K562 (cell line): Measurements from ENCODE around the gene FASTK. TPM values are rescaled to one million over a fixed set of nuclear protein-coding genes. Genes with fewer than 3 reads are reported as not detected.

Experiments used
- BACH1 ChIP-seq: fragments of 200-800 bp; sonication (Bioruptor generic); IDR thresholded peaks from 2 replicates; pipeline ENCODE4 v1.6.1; 2016; ENCODE audit warnings: missing genetic modification characterization, missing compliant biosample characterization
- BMI1 ChIP-seq: fragments of 150-350 bp; IDR thresholded peaks from 2 replicates; pipeline ENCODE4 v1.6.1; 2014; ENCODE audit warnings: low read length
- CBX3 ChIP-seq, 2 experiments: IDR thresholded peaks; 1 replicate in 1 of 2; 2 replicates in 1 of 2; pipeline ENCODE4 v1.6.1; 2012; ENCODE audit warnings: inconsistent platforms in 2 of 2, low read length in 2 of 2, borderline replicate concordance in 1 of 2, control low read depth in 1 of 2
- ESRRB ChIP-seq: fragments of 250-450 bp; sonication (Bioruptor Pico); IDR thresholded peaks from 2 replicates; pipeline ENCODE4 v1.5.0; 2020; ENCODE audit warnings: mild to moderate bottlenecking, moderate library complexity, borderline replicate concordance
- MCM7 ChIP-seq, 2 experiments: fragments of 450-650 bp; IDR thresholded peaks; 2 replicates each; pipeline ENCODE4 v1.6.1; 2016 to 2018
- NBN ChIP-seq: fragments of 450-650 bp; IDR thresholded peaks from 2 replicates; pipeline ENCODE4 v1.6.1; 2016; ENCODE audit warnings: low read depth, mild to moderate bottlenecking
- RBM25 ChIP-seq: fragments of 200-400 bp; formaldehyde crosslinking; IDR thresholded peaks from 2 replicates; pipeline ENCODE4 v1.6.1; 2018; ENCODE audit warnings: low read length, low read depth, moderate library complexity; ENCODE audit not compliant: severe bottlenecking
- RHOXF2B ChIP-seq: fragments of 250-450 bp; sonication (Bioruptor Pico); conservative IDR thresholded peaks from 2 replicates; pipeline ENCODE4 v1.5.1; 2021
- SRSF1 ChIP-seq: fragments of 200-400 bp; formaldehyde crosslinking; IDR thresholded peaks from 2 replicates; pipeline ENCODE4 v1.6.1; 2017; ENCODE audit warnings: mild to moderate bottlenecking, low read depth, low read length, moderate library complexity
- TRIM24 ChIP-seq, 2 experiments: fragments of 450-650 bp; IDR thresholded peaks; 2 replicates each; pipeline ENCODE4 v1.6.1; 2016
- ZFPM2 ChIP-seq: fragments of 250-450 bp; sonication (Bioruptor Pico); IDR thresholded peaks from 2 replicates; pipeline ENCODE4 v1.5.1; 2022; ENCODE audit warnings: mild to moderate bottlenecking
- ZNF184 ChIP-seq: sonication (generic); formaldehyde crosslinking; IDR thresholded peaks from 2 replicates; pipeline ENCODE4 v1.5.0; 2020; ENCODE audit warnings: missing genetic modification reagents
- polyA plus RNA-seq, 8 experiments: library from polyadenylated mRNA; depleted of rRNA in 4 of 8; stranded (reverse) in 5 of 8; unstranded in 3 of 8; fragments of >200 nt; fragmentation: Nextera tagmentation in 2 of 8; fragmentation: Illumina TruSeq in 1 of 8; extraction: Ambion mirVana in 2 of 8; extraction: Trizol in 1 of 8; gene quantifications; 2 replicates each; pipeline versions ENCODE4 v1.2.1 to v1.2.3, GENCODE V29; 2011 to 2014; ENCODE audit warnings: inconsistent platforms in 1 of 8, missing spikeins in 1 of 8
- total RNA-seq, 7 experiments: library from RNA; depleted of rRNA in 6 of 7; stranded (reverse); fragments of >200 nt in 6 of 7; fragmentation: Illumina TruSeq in 2 of 7; extraction: Trizol in 2 of 7; gene quantifications; 2 replicates each; pipeline versions ENCODE4 v1.2.1 to v1.2.3, GENCODE V29; 2011 to 2021; ENCODE audit warnings: low replicate concordance in 1 of 7
- TF ChIP-seq, protein P1 (sequence below): conservative IDR thresholded peaks from 2 replicates; pipeline ENCODE4 v1.6.1; 2011; ENCODE audit warnings: low read depth, mild to moderate bottlenecking, low read length; ENCODE audit not compliant: control insufficient read depth
- TF ChIP-seq, protein P2 (sequence below): sonication (generic); formaldehyde crosslinking; IDR thresholded peaks from 2 replicates; pipeline ENCODE4 v1.8.1; 2022; ENCODE audit warnings: missing genetic modification reagents
- TF ChIP-seq, protein P3 (sequence below): fragments of 250-450 bp; sonication (Bioruptor Pico); IDR thresholded peaks from 2 replicates; pipeline ENCODE4 v1.9.0; 2021; ENCODE audit warnings: mild to moderate bottlenecking, inconsistent platforms
- TF ChIP-seq, protein P4 (sequence below): fragments of 450-650 bp; IDR thresholded peaks from 2 replicates; pipeline ENCODE4 v1.6.1; 2016; ENCODE audit warnings: low read depth, mild to moderate bottlenecking, moderate library complexity
- TF ChIP-seq, protein P5 (sequence below): sonication (generic); formaldehyde crosslinking; IDR thresholded peaks from 2 replicates; pipeline ENCODE4 v1.8.1; 2023; ENCODE audit warnings: missing genetic modification reagents, mild to moderate bottlenecking, borderline replicate concordance

Gene FASTK
- total and polyA plus RNA-seq, 9 of the 15 experiments (the other 6 are each of a cell fraction or from before 2014, with no cell fraction given): 0.51 to 150 (median 48.2) TPM

DNA sequence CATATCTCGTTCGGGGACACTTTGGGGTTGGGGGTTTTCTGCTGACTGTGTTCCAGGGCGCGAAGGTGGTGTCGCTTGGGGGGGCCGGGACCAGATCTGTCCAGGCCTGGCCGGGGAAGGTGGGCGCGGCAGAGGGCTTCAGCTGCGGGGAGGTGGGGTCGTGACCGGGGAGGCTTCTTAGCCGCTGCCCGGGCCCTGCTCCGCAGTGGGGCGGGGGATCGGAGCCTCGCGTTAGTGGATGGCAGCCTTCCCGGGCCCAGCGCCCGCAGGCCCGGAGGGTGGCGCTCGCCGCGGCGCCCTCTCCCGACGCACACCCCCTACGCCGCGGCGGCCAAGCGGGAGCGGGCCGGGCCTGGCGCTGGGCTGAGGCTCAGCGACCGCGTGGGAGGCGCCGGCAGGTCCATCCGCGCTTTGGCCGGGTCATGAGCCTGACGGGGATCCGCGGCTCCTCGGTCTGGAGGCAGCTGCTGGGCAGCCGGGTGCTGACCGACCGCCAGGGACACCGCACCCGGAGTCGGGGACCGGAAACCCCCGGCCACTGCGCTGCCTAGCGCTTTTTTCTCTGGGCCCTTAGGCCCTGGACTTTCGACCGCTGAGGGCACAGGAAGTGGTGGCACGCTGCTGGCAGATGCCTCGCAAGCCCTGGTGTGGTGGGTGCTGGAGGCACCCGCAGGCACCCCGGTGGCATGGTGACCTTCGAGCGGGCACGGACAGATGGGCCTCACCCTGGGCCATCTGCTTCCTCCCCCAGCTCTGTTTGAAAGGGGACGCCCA, 6.8 kb upstream of the FASTK start (continued):
- TF ChIP-seq, protein P1, sequence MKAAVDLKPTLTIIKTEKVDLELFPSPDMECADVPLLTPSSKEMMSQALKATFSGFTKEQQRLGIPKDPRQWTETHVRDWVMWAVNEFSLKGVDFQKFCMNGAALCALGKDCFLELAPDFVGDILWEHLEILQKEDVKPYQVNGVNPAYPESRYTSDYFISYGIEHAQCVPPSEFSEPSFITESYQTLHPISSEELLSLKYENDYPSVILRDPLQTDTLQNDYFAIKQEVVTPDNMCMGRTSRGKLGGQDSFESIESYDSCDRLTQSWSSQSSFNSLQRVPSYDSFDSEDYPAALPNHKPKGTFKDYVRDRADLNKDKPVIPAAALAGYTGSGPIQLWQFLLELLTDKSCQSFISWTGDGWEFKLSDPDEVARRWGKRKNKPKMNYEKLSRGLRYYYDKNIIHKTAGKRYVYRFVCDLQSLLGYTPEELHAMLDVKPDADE: peak; percentile 49; the same call in 1 of the 2 replicates
- TF ChIP-seq BACH1 (tag) (no peak), SRSF1 (no peak), MCM7 (IDR thresholded peaks at IDR 0.05) (no peak), ZNF184 (CRISPR knock-in tag) (no peak), RHOXF2B (CRISPR knock-in tag) (no peak), NBN (0 out of 2 replicates have a peak, but pooled peaks have one; percentile 18), CBX3 (IDR thresholded peaks at IDR 0.05; ENCODE audit: borderline replicate concordance in 1 of 2, low read length in 2 of 2) (no peak), TRIM24 (IDR thresholded peaks at IDR 0.05) (no peak), BMI1 (no peak), ESRRB (no peak), ZFPM2 (CRISPR knock-in tag) (no peak), RBM25 (no peak)
- TF ChIP-seq, protein P2, sequence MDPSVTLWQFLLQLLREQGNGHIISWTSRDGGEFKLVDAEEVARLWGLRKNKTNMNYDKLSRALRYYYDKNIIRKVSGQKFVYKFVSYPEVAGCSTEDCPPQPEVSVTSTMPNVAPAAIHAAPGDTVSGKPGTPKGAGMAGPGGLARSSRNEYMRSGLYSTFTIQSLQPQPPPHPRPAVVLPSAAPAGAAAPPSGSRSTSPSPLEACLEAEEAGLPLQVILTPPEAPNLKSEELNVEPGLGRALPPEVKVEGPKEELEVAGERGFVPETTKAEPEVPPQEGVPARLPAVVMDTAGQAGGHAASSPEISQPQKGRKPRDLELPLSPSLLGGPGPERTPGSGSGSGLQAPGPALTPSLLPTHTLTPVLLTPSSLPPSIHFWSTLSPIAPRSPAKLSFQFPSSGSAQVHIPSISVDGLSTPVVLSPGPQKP (CRISPR knock-in tag): no peak
- TF ChIP-seq, protein P3, sequence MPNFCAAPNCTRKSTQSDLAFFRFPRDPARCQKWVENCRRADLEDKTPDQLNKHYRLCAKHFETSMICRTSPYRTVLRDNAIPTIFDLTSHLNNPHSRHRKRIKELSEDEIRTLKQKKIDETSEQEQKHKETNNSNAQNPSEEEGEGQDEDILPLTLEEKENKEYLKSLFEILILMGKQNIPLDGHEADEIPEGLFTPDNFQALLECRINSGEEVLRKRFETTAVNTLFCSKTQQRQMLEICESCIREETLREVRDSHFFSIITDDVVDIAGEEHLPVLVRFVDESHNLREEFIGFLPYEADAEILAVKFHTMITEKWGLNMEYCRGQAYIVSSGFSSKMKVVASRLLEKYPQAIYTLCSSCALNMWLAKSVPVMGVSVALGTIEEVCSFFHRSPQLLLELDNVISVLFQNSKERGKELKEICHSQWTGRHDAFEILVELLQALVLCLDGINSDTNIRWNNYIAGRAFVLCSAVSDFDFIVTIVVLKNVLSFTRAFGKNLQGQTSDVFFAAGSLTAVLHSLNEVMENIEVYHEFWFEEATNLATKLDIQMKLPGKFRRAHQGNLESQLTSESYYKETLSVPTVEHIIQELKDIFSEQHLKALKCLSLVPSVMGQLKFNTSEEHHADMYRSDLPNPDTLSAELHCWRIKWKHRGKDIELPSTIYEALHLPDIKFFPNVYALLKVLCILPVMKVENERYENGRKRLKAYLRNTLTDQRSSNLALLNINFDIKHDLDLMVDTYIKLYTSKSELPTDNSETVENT (CRISPR knock-in tag): peak; percentile 34; the same call in 1 of the 2 replicates
- TF ChIP-seq, protein P4, sequence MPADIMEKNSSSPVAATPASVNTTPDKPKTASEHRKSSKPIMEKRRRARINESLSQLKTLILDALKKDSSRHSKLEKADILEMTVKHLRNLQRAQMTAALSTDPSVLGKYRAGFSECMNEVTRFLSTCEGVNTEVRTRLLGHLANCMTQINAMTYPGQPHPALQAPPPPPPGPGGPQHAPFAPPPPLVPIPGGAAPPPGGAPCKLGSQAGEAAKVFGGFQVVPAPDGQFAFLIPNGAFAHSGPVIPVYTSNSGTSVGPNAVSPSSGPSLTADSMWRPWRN: no peak; the same call in 1 of the 2 replicates
- TF ChIP-seq, protein P5, sequence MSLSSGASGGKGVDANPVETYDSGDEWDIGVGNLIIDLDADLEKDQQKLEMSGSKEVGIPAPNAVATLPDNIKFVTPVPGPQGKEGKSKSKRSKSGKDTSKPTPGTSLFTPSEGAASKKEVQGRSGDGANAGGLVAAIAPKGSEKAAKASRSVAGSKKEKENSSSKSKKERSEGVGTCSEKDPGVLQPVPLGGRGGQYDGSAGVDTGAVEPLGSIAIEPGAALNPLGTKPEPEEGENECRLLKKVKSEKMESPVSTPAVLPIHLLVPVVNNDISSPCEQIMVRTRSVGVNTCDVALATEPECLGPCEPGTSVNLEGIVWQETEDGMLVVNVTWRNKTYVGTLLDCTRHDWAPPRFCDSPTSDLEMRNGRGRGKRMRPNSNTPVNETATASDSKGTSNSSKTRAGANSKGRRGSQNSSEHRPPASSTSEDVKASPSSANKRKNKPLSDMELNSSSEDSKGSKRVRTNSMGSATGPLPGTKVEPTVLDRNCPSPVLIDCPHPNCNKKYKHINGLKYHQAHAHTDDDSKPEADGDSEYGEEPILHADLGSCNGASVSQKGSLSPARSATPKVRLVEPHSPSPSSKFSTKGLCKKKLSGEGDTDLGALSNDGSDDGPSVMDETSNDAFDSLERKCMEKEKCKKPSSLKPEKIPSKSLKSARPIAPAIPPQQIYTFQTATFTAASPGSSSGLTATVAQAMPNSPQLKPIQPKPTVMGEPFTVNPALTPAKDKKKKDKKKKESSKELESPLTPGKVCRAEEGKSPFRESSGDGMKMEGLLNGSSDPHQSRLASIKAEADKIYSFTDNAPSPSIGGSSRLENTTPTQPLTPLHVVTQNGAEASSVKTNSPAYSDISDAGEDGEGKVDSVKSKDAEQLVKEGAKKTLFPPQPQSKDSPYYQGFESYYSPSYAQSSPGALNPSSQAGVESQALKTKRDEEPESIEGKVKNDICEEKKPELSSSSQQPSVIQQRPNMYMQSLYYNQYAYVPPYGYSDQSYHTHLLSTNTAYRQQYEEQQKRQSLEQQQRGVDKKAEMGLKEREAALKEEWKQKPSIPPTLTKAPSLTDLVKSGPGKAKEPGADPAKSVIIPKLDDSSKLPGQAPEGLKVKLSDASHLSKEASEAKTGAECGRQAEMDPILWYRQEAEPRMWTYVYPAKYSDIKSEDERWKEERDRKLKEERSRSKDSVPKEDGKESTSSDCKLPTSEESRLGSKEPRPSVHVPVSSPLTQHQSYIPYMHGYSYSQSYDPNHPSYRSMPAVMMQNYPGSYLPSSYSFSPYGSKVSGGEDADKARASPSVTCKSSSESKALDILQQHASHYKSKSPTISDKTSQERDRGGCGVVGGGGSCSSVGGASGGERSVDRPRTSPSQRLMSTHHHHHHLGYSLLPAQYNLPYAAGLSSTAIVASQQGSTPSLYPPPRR: no peak
